GM23338 (cell line): Measurements from ENCODE around the gene RFX3. TPM values are rescaled to one million over a fixed set of nuclear protein-coding genes. Genes with fewer than 3 reads are reported as not detected.
"Not testable (repeated sequence)": the region's sequence is repeated elsewhere in the genome, so short reads cannot be mapped to it uniquely, and the experiment has no call there.

ENCODE experiments used
- ATAC-seq: fragments of 200-7000 bp; cut with Tn5 transposase; 3 replicates; pipeline ENCODE4 v1.9.1; 2020
- DNase-seq: peaks from one replicate; pipeline ENCODE4 v3.0.0-alpha.2; 2015; ENCODE audit warnings: low spot score
- H2AFZ ChIP-seq: fragments of 200-600 bp; sonication (generic); 2 replicates; pipeline ENCODE4 v1.8.0; 2016; ENCODE audit warnings: antibody characterized with exemption, mild to moderate bottlenecking, moderate library complexity
- H3F3A ChIP-seq: fragments of 200-600 bp; sonication (generic); replicated peaks from 2 replicates; pipeline ENCODE4 v1.8.0; 2017; ENCODE audit warnings: antibody characterized with exemption, mixed run types, low read depth
- H3K27ac ChIP-seq: fragments of 200-600 bp; sonication (generic); 2 replicates; pipeline ENCODE4 v1.6.1; 2016; ENCODE audit warnings: low read depth
- H3K27me3 ChIP-seq: fragments of 200-600 bp; sonication (generic); 2 replicates; pipeline ENCODE4 v1.8.0; 2016; ENCODE audit warnings: mild to moderate bottlenecking, mixed run types, moderate library complexity; ENCODE audit not compliant: insufficient read depth
- H3K36me3 ChIP-seq: fragments of 200-600 bp; sonication (generic); 2 replicates; pipeline ENCODE4 v1.8.0; 2016; ENCODE audit warnings: mild to moderate bottlenecking; ENCODE audit not compliant: insufficient read depth
- H3K4me1 ChIP-seq: fragments of 200-600 bp; sonication (generic); 2 replicates; pipeline ENCODE4 v1.8.0; 2016; ENCODE audit warnings: mild to moderate bottlenecking, moderate library complexity; ENCODE audit not compliant: insufficient read depth
- H3K4me2 ChIP-seq: fragments of 200-600 bp; sonication (generic); 2 replicates; pipeline ENCODE4 v1.7.1; 2017; ENCODE audit warnings: mixed run types
- H3K4me3 ChIP-seq: fragments of 200-600 bp; sonication (generic); 2 replicates; pipeline ENCODE4 v1.6.1; 2016; ENCODE audit warnings: mixed run types
- H3K79me2 ChIP-seq: fragments of 200-600 bp; sonication (generic); replicated peaks from 2 replicates; pipeline ENCODE4 v1.8.0; 2017; ENCODE audit warnings: mild to moderate bottlenecking; ENCODE audit not compliant: insufficient read depth
- H3K9me2 ChIP-seq: fragments of 200-600 bp; sonication (generic); 2 replicates; pipeline ENCODE4 v1.8.0; 2017; ENCODE audit not compliant: insufficient read depth
- H4K20me1 ChIP-seq: fragments of 200-600 bp; sonication (generic); replicated peaks from 2 replicates; pipeline ENCODE4 v1.8.0; 2017; ENCODE audit warnings: mild to moderate bottlenecking; ENCODE audit not compliant: insufficient read depth
- H3K27ac Mint-ChIP-seq: 2 replicates; pipeline ENCODE4 v1.8.0; 2020; ENCODE audit warnings: inconsistent platforms, mild to moderate bottlenecking, moderate library complexity, mixed read lengths
- H3K27me3 Mint-ChIP-seq: 3 replicates; pipeline ENCODE4 v1.8.0; 2022; ENCODE audit warnings: low read depth, mild to moderate bottlenecking, moderate library complexity, mixed read lengths, inconsistent platforms; ENCODE audit not compliant: insufficient read depth, poor library complexity
- H3K36me3 Mint-ChIP-seq: 3 replicates; pipeline ENCODE4 v1.8.0; 2021; ENCODE audit warnings: low read depth, mild to moderate bottlenecking, inconsistent platforms, moderate library complexity, mixed read lengths
- H3K4me1 Mint-ChIP-seq: 3 replicates; pipeline ENCODE4 v1.8.0; 2020; ENCODE audit warnings: mild to moderate bottlenecking, inconsistent platforms, mixed read lengths
- H3K4me3 Mint-ChIP-seq: 3 replicates; pipeline ENCODE4 v1.8.0; 2021; ENCODE audit warnings: moderate library complexity, mild to moderate bottlenecking, inconsistent platforms, mixed read lengths
- H3K9me3 Mint-ChIP-seq: 3 replicates; pipeline ENCODE4 v1.8.0; 2020; ENCODE audit warnings: moderate library complexity, mild to moderate bottlenecking, inconsistent platforms, mixed read lengths
- CREB1 ChIP-seq: fragments of 250-450 bp; sonication (Bioruptor Pico); IDR thresholded peaks from 2 replicates; pipeline ENCODE4 v1.5.0; 2020; ENCODE audit warnings: low read depth, mild to moderate bottlenecking, moderate library complexity
- EZH2phosphoT487 ChIP-seq: fragments of 200-600 bp; sonication (generic); IDR thresholded peaks from one replicate; pipeline ENCODE4 v1.8.1; 2018; ENCODE audit warnings: antibody characterized with exemption; ENCODE audit not compliant: unreplicated experiment
- JUNB ChIP-seq: IDR thresholded peaks from one replicate; pipeline ENCODE4 v1.6.1; 2016; ENCODE audit warnings: antibody characterized with exemption; ENCODE audit not compliant: unreplicated experiment
- NANOG ChIP-seq: IDR thresholded peaks from 2 replicates; pipeline ENCODE4 v1.6.1; 2016; ENCODE audit warnings: antibody characterized with exemption, borderline replicate concordance
- POLR2AphosphoS5 ChIP-seq: IDR thresholded peaks from 2 replicates; pipeline ENCODE4 v1.6.1; 2016; ENCODE audit warnings: antibody characterized with exemption, low read depth
- STAT1 ChIP-seq: IDR thresholded peaks from one replicate; pipeline ENCODE4 v1.6.1; 2016; ENCODE audit warnings: antibody characterized with exemption; ENCODE audit not compliant: unreplicated experiment
- ZNF114 ChIP-seq: fragments of 250-450 bp; sonication (Bioruptor Pico); IDR thresholded peaks from 2 replicates; pipeline ENCODE4 v1.5.0; 2020; ENCODE audit warnings: mild to moderate bottlenecking, moderate library complexity
- ZNF462 ChIP-seq: fragments of 250-450 bp; sonication (Bioruptor Pico); IDR thresholded peaks from 2 replicates; pipeline ENCODE4 v1.5.0; 2020; ENCODE audit warnings: mild to moderate bottlenecking, moderate library complexity
- polyA plus RNA-seq: library from polyadenylated mRNA; unstranded; fragments of >200 nt; fragmentation: Nextera tagmentation; extraction: Ambion mirVana; gene quantifications from 2 replicates; pipeline ENCODE4 v1.2.1, GENCODE V29; 2016
- total RNA-seq: library from RNA; depleted of rRNA; stranded (reverse); fragments of >200 nt; shearing (Covaris generic); gene quantifications from 2 replicates; pipeline ENCODE4 v1.2.3, GENCODE V29; 2014

The RFX3 gene
- total and polyA plus RNA-seq, 2 experiments from 2014 or later, result 9.8 to 22.1 TPM

DNA sequence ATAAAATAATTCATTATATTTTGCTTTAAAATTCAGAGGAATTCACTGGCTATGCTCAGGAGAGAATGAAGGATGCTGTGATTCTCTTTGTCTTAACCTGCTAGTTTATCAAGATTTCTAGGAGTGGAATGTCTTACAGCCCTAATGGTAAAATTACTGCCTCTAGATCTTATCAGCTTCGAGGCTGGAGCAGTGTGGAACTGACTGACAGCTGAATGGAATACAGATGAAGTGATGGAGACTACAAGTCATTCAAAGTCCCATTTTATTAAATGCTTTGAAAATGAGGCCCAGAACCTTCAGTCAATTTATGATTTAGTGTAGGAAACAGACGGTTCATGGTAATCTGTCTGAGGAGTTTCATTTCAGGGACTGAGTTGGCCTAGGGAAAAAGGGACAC is 202.1 kb downstream of the RFX3 start:
- Mint-ChIP-seq H3K9me3 (no peaks in the 10 kb centered on the region), H3K27ac (no peak overlapping the region; the same call in 1 of the 2 replicates), H3K36me3 (no peaks in the 10 kb centered on the region), H3K27me3 (no peaks in the 10 kb centered on the region), H3K4me3 (no peak overlapping the region), H3K4me1 (no peaks in the 10 kb centered on the region)
- Histone ChIP-seq H3K27ac (no peak overlapping the region), H3K79me2 (no peaks in the 10 kb centered on the region), H3K9me2 (no peaks in the 10 kb centered on the region), H3F3A (no peaks in the 10 kb centered on the region), H4K20me1 (no peaks in the 10 kb centered on the region), H3K4me3 (no peak overlapping the region), H3K27me3 (no peaks in the 10 kb centered on the region), H2AFZ (no peak overlapping the region), H3K4me1 (no peaks in the 10 kb centered on the region), H3K4me2 (no peak overlapping the region), H3K36me3 (no peaks in the 10 kb centered on the region)
- DNase-seq (no peak), ATAC-seq (no peak)
- TF ChIP-seq JUNB, result no peak
- TF ChIP-seq POLR2AphosphoS5, result no peak

GRCh38 chr9:3321186-3321585 is 204.6 kb downstream of the RFX3 start:
- no peaks in the 10 kb centered on the region for H3F3A ChIP-seq
- Mint-ChIP-seq H3K4me1 (no peaks in the 10 kb centered on the region), H3K27ac (no peak overlapping the region), H3K9me3 (peaks cover 7% of the 10 kb centered on the region), H3K27me3 (no peaks in the 10 kb centered on the region), H3K4me3 (no peak overlapping the region), H3K36me3 (peaks cover 12% of the 10 kb centered on the region; the same call in 2 of the 3 replicates)
- H3K4me1 ChIP-seq, result no peaks in the 10 kb centered on the region
- no peaks in the 10 kb centered on the region for H4K20me1 ChIP-seq
- no peaks in the 10 kb centered on the region for H3K27me3 ChIP-seq
- H3K9me2 ChIP-seq, result no peaks in the 10 kb centered on the region
- no peak overlapping the region for H3K27ac ChIP-seq
- ATAC-seq, result no peak
- H3K36me3 ChIP-seq, result no peaks in the 10 kb centered on the region
- no peak overlapping the region for H3K4me3 ChIP-seq
- no peak for TF ChIP-seq ZNF114 (CRISPR knock-in tag)
- no peak for TF ChIP-seq CREB1 (CRISPR knock-in tag)
- TF ChIP-seq POLR2AphosphoS5, result no peak
- TF ChIP-seq ZNF462 (CRISPR knock-in tag), result no peak
- no peak for TF ChIP-seq STAT1
- no peak for TF ChIP-seq JUNB
- TF ChIP-seq EZH2phosphoT487, result no peak
- TF ChIP-seq NANOG, result no peak
- H2AFZ ChIP-seq, result no peak overlapping the region
- no peaks in the 10 kb centered on the region for H3K79me2 ChIP-seq
- no peak for DNase-seq
- no peak overlapping the region for H3K4me2 ChIP-seq

GRCh38 chr9:3312595-3312994 is 213.2 kb downstream of the RFX3 start:
- not testable (repeated sequence) for ATAC-seq, H3K27me3 Mint-ChIP-seq

More at GRCh38 chr9:3312595-3312994, 213.2 kb downstream of the RFX3 start:
- H3K4me1 Mint-ChIP-seq, result peaks cover 22% of the 10 kb centered on the region
- DNase-seq, H4K20me1 ChIP-seq, H3F3A ChIP-seq, H3K36me3 ChIP-seq, H3K4me3 ChIP-seq, H3K79me2 ChIP-seq, H3K4me2 ChIP-seq, H3K27me3 ChIP-seq, H2AFZ ChIP-seq, H3K9me3 Mint-ChIP-seq, H3K4me3 Mint-ChIP-seq, H3K27ac ChIP-seq, H3K27ac Mint-ChIP-seq, H3K9me2 ChIP-seq: not testable (repeated sequence)
- peaks cover 24% of the 10 kb centered on the region for H3K4me1 ChIP-seq
- H3K36me3 Mint-ChIP-seq, result peaks cover 13% of the 10 kb centered on the region; the same call in 2 of the 3 replicates
